ENCODE data around the gene CYP27B1.

CYP27B1 gene

DNA sequence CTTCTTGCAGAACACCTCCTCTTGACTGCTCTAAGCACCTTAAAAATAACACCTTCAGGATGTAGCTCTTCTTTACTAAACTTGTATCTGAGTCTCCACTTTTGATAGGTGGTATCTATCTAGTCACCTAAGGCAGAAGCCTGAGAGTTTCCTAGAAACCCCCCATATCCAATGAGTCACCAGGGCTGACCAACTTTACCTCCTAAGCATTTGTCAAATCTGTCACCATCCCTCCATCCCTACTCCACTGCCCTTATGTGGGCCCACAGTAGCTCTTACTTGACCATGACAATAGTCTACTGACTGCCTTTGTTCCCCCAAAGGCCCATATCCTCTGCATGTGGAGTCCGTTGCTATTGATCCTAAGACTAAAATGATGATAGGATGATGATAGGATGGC lies 35.7 kb upstream of the CYP27B1 start:
- no peak overlapping the region for H3K4me3 ChIP-seq (ENCODE audit: low read length)
- no peak for DNase-seq (ENCODE audit: low read depth)
- TF ChIP-seq, protein P1, sequence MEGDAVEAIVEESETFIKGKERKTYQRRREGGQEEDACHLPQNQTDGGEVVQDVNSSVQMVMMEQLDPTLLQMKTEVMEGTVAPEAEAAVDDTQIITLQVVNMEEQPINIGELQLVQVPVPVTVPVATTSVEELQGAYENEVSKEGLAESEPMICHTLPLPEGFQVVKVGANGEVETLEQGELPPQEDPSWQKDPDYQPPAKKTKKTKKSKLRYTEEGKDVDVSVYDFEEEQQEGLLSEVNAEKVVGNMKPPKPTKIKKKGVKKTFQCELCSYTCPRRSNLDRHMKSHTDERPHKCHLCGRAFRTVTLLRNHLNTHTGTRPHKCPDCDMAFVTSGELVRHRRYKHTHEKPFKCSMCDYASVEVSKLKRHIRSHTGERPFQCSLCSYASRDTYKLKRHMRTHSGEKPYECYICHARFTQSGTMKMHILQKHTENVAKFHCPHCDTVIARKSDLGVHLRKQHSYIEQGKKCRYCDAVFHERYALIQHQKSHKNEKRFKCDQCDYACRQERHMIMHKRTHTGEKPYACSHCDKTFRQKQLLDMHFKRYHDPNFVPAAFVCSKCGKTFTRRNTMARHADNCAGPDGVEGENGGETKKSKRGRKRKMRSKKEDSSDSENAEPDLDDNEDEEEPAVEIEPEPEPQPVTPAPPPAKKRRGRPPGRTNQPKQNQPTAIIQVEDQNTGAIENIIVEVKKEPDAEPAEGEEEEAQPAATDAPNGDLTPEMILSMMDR (conservative IDR thresholded peaks at IDR 0.05; ENCODE audit: low read depth, low read length), result no peak

DNA sequence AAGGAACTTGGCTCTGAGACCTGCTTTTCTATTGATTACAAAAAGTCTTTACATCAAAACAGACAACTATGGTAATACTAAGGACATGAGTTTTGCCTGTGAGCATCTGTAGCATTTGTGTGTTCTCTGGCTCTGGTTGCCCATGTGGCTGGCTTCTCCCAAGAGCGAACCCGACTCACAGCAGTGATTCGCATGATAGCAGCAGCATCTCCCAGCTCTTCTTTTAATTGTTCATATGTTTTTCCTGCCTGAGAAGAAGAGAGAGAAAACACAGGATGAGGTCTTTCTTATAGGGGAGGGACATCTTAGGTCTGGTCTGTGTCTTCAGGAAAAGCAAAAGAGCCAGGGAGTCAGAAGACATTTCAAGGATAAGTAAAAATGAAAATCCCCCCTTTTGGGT lies 34.1 kb upstream of the CYP27B1 start:
- TF ChIP-seq, protein P1 (conservative IDR thresholded peaks at IDR 0.05; ENCODE audit: low read depth, low read length), result no peak
- no peak overlapping the region for H3K4me3 ChIP-seq (ENCODE audit: low read length)
- no peak for DNase-seq (ENCODE audit: low read depth)

DNA sequence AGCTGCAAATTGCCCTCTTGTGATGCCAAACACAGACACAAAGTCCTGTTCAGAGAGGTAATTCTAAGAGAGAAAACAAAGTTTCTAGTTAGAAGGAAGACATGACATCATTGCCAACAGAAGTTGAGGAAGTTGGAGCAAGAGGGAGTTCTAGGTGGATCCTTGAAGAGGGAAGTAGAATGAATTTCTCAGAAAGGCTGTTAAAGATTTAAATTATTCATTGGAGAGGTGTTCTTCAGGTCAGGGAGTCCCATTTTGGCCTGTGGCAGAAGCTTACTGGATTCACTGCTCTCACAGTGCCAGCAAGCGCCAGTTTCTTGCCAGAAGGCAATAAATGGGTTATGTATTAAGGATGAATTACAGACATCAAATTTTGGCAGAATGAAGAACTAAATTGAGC lies 31.1 kb upstream of the CYP27B1 start:
- DNase-seq (ENCODE audit: low read depth), result no peak
- TF ChIP-seq, protein P1 (conservative IDR thresholded peaks at IDR 0.05; ENCODE audit: low read depth, low read length), result no peak
- H3K4me3 ChIP-seq (ENCODE audit: low read length), result no peak overlapping the region

DNA sequence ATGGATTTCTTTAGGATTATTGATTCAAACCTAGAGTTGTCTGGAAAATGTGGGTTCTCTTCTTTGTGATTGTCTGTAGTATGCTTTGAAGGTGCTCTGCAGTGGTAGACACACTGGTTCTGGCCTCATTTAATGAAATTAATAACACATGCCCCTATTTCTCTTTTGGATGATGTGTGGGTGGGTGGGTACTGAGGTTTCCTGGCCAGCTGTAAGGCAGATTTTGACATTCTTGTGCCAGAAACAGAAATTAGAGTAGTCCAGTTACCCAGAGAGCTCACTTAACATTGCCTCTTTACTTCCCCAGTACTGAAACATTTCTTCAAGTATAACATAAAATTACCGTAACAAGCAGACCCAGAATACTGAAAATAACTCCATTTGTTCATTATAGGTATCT lies 30.1 kb upstream of the CYP27B1 start:
- no peak for DNase-seq (ENCODE audit: low read depth)
- no peak overlapping the region for H3K4me3 ChIP-seq (ENCODE audit: low read length)
- TF ChIP-seq, protein P1 (conservative IDR thresholded peaks at IDR 0.05; ENCODE audit: low read depth, low read length), result no peak

DNA sequence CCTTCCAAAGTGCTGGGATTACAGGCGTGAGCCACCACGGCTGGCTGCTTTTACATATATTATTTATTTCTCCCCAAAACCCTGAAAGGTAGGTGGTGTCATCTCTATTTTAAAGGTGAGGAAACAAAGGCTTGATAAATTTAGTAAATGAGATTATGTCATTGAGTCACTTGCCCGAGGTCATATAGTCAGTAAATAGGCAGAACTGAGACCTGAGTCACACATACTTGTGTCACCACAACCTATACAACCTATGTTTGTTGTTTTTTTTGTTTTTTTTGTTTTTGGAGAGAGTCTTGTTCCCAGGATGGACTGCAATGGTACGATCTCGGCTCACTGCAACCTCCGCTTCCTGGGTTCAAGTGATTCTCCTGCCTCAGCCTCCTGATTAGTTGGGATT lies 28.5 kb upstream of the CYP27B1 start:
- no peak overlapping the region for H3K4me3 ChIP-seq (ENCODE audit: low read length)
- TF ChIP-seq, protein P1 (conservative IDR thresholded peaks at IDR 0.05; ENCODE audit: low read depth, low read length), result no peak
- DNase-seq (ENCODE audit: low read depth), result no peak

DNA sequence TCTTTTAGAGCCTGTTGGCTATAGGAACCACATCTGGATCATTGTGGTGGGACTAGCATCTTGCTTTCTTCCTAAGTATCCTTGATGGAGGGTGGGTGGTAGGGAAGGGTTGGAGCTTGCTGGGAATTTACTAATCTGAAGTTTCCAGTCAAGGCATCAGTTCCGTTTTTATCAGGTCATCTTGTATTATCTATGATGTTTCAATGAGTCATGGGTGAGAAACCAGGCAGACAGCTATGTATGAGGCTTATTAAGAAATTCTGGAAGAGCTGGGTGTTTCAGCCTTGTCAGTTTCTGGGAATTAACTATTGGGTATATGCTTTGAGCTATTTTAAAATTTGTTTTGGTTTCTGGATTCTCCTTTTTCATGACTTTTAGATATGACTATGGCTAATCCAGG lies 27.0 kb upstream of the CYP27B1 start:
- no peak overlapping the region for H3K4me3 ChIP-seq (ENCODE audit: low read length)
- TF ChIP-seq, protein P1 (conservative IDR thresholded peaks at IDR 0.05; ENCODE audit: low read depth, low read length), result no peak
- no peak for DNase-seq (ENCODE audit: low read depth)

DNA sequence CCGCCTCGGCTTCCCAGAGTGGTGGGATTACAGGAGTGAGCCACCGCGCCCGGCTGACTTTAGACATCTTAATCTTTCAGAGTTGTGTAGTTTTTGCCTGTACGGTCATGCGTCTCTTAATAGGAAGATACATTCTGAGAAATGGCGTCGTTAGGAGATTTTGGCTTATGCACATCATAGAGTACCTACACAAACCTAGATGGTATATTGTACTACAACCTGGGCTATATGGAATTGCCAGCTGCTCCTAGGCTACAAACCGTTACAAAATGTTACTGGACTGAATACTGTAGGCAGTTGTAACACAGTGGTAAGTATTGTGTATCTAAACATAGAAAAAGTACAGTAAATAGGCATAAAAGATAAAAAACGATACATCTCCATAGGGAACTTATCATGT lies 17.0 kb upstream of the CYP27B1 start:
- TF ChIP-seq, protein P1 (conservative IDR thresholded peaks at IDR 0.05; ENCODE audit: low read depth, low read length), result no peak
- DNase-seq (ENCODE audit: low read depth), result no peak
- no peak overlapping the region for H3K4me3 ChIP-seq (ENCODE audit: low read length)
